K562 (cell line): ENCODE measurements around the gene ZNF302. TPM values are rescaled to one million over a fixed set of nuclear protein-coding genes. Genes with fewer than 3 reads are reported as not detected.

Source experiments
- DPF2 ChIP-seq: fragments of 450-650 bp; IDR thresholded peaks from 2 replicates; pipeline ENCODE4 v1.6.1; 2016
- EHMT2 ChIP-seq: fragments of 450-650 bp; IDR thresholded peaks from 2 replicates; pipeline ENCODE4 v1.6.1; 2018; ENCODE audit warnings: antibody characterized with exemption
- ETV1 ChIP-seq: fragments of 450-650 bp; conservative IDR thresholded peaks from 2 replicates; pipeline ENCODE4 v1.6.1; 2016; ENCODE audit warnings: missing genetic modification characterization, control low read depth, low read depth, missing compliant biosample characterization
- ILF3 ChIP-seq: fragments of 450-650 bp; IDR thresholded peaks from 2 replicates; pipeline ENCODE4 v1.6.1; 2018; ENCODE audit warnings: antibody characterized with exemption, mild to moderate bottlenecking, moderate library complexity, borderline replicate concordance
- JUND ChIP-seq, 2 experiments: IDR thresholded peaks; 2 replicates in 1 of 2; 3 replicates in 1 of 2; pipeline ENCODE4 v1.6.1; 2011; ENCODE audit warnings: borderline replicate concordance in 2 of 2, low read depth in 2 of 2, low read length in 2 of 2, improper control_type of control experiment in 1 of 2, missing biosample characterization in 1 of 2, missing genetic modification characterization in 1 of 2, missing genetic modification reagents in 1 of 2
- MEF2D ChIP-seq: conservative IDR thresholded peaks from 2 replicates; pipeline ENCODE4 v1.6.1; 2016; ENCODE audit warnings: low read depth, missing genetic modification characterization, missing compliant biosample characterization
- NCOR1 ChIP-seq: fragments of 450-650 bp; IDR thresholded peaks from 2 replicates; pipeline ENCODE4 v1.6.1; 2016; ENCODE audit warnings: mild to moderate bottlenecking, moderate library complexity
- PCBP2 ChIP-seq: fragments of 200-400 bp; formaldehyde crosslinking; IDR thresholded peaks from 2 replicates; pipeline ENCODE4 v1.6.1; 2018; ENCODE audit warnings: low read length, low read depth, mild to moderate bottlenecking, moderate library complexity; ENCODE audit not compliant: poor library complexity, severe bottlenecking
- PTRF ChIP-seq: fragments of 450-650 bp; IDR thresholded peaks from 2 replicates; pipeline ENCODE4 v1.6.1; 2016; ENCODE audit warnings: mild to moderate bottlenecking, missing genetic modification characterization, missing compliant biosample characterization
- RAD21 ChIP-seq, 2 experiments: fragments of 250-450 bp in 1 of 2; fragments of 450-650 bp in 1 of 2; sonication (Bioruptor Pico) in 1 of 2; formaldehyde crosslinking in 1 of 2; IDR thresholded peaks in 1 of 2; conservative IDR thresholded peaks in 1 of 2; 2 replicates each; pipeline versions ENCODE4 v1.4.0 to v1.8.0; 2020 to 2022; ENCODE audit warnings: mild to moderate bottlenecking in 2 of 2, moderate library complexity in 1 of 2
- SLC30A9 ChIP-seq: fragments of 250-450 bp; sonication (Bioruptor Pico); IDR thresholded peaks from 2 replicates; pipeline ENCODE4 v1.8.0; 2022; ENCODE audit warnings: mild to moderate bottlenecking, moderate library complexity
- SMAD2 ChIP-seq: fragments of 150-350 bp; IDR thresholded peaks from 2 replicates; pipeline ENCODE4 v1.6.1; 2014; ENCODE audit warnings: low read depth, mild to moderate bottlenecking, low read length
- TEAD1 ChIP-seq, 2 experiments: fragments of 450-650 bp in 1 of 2; sonication (generic) in 1 of 2; formaldehyde crosslinking; IDR thresholded peaks; 2 replicates each; pipeline versions ENCODE4 v1.4.0 to v1.8.0; 2020 to 2022; ENCODE audit warnings: mild to moderate bottlenecking in 2 of 2, missing genetic modification reagents in 1 of 2
- TRIM24 ChIP-seq, 2 experiments: fragments of 450-650 bp; IDR thresholded peaks; 2 replicates each; pipeline ENCODE4 v1.6.1; 2016
- ZC3H8 ChIP-seq: fragments of 450-650 bp; IDR thresholded peaks from 2 replicates; pipeline ENCODE4 v1.6.1; 2017
- ZNF134 ChIP-seq: fragments of 250-450 bp; sonication (Bioruptor Pico); conservative IDR thresholded peaks from 2 replicates; pipeline ENCODE4 v1.4.0; 2020
- ZNF140 ChIP-seq: fragments of 250-450 bp; sonication (Bioruptor Pico); IDR thresholded peaks from 2 replicates; pipeline ENCODE4 v1.8.0; 2021; ENCODE audit warnings: moderate library complexity, mild to moderate bottlenecking, inconsistent platforms
- ZNF253 ChIP-seq: fragments of 250-450 bp; sonication (Bioruptor Pico); conservative IDR thresholded peaks from 2 replicates; pipeline ENCODE4 v1.6.1; 2021; ENCODE audit warnings: mild to moderate bottlenecking
- ZNF354B ChIP-seq: fragments of 250-450 bp; sonication (Bioruptor Pico); IDR thresholded peaks from 2 replicates; pipeline ENCODE4 v1.4.0; 2020
- polyA plus RNA-seq, 8 experiments: library from polyadenylated mRNA; depleted of rRNA in 4 of 8; stranded (reverse) in 5 of 8; unstranded in 3 of 8; fragments of >200 nt; fragmentation: Nextera tagmentation in 2 of 8; fragmentation: Illumina TruSeq in 1 of 8; extraction: Ambion mirVana in 2 of 8; extraction: Trizol in 1 of 8; gene quantifications; 2 replicates each; pipeline versions ENCODE4 v1.2.1 to v1.2.3, GENCODE V29; 2011 to 2014; ENCODE audit warnings: inconsistent platforms in 1 of 8, missing spikeins in 1 of 8
- total RNA-seq, 7 experiments: library from RNA; depleted of rRNA in 6 of 7; stranded (reverse); fragments of >200 nt in 6 of 7; fragmentation: Illumina TruSeq in 2 of 7; extraction: Trizol in 2 of 7; gene quantifications; 2 replicates each; pipeline versions ENCODE4 v1.2.1 to v1.2.3, GENCODE V29; 2011 to 2021; ENCODE audit warnings: low replicate concordance in 1 of 7
- TF ChIP-seq, protein P1 (sequence below): fragments of 250-450 bp; sonication (Bioruptor Pico); IDR thresholded peaks from 2 replicates; pipeline ENCODE4 v1.4.0; 2020; ENCODE audit warnings: mild to moderate bottlenecking, moderate library complexity, borderline replicate concordance
- TF ChIP-seq, protein P2 (sequence below): sonication (generic); formaldehyde crosslinking; IDR thresholded peaks from 2 replicates; pipeline ENCODE4 v1.8.0; 2022; ENCODE audit warnings: mild to moderate bottlenecking, missing genetic modification reagents
- TF ChIP-seq, protein P3 (sequence below), 3 experiments: IDR thresholded peaks in 2 of 3; conservative IDR thresholded peaks in 1 of 3; 2 replicates each; pipeline ENCODE4 v1.5.1; 2011 to 2012; ENCODE audit warnings: low read length in 3 of 3, mild to moderate bottlenecking in 3 of 3, control low read depth in 2 of 3, improper control_type of control experiment in 1 of 3, inconsistent platforms in 1 of 3, low read depth in 1 of 3, mixed read lengths in 1 of 3, moderate library complexity in 1 of 3; ENCODE audit not compliant: insufficient read depth in 2 of 3
- TF ChIP-seq, protein P4 (sequence below), 2 experiments: fragments of 450-650 bp; IDR thresholded peaks; 2 replicates each; pipeline ENCODE4 v1.6.1; 2016

The ZNF302 gene
- total and polyA plus RNA-seq, 9 of the 15 experiments (the other 6 are each of a cell fraction or from before 2014, with no cell fraction given): 0.08 to 1.0 (median 0.27) TPM; not detected in 1

DNA sequence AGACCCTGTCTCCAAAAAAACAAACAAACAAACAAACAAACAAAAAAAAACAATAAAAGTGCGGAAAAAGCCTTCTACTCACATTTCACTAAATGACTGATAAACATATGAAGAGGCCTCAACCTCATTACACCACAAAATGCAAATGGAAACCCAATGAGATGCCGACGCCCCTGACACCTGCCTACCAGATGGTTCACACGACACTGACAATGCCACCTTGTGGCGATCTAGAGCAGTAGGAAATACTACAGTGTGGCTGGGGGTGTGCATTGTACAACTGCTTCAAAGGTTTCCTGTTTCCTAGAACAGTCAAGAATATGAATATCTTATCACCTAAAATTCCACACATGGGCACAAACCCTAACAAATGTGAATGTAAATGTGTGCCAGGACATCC lies 14.6 kb upstream of the ZNF302 start (continued):
- TF ChIP-seq, protein P1, sequence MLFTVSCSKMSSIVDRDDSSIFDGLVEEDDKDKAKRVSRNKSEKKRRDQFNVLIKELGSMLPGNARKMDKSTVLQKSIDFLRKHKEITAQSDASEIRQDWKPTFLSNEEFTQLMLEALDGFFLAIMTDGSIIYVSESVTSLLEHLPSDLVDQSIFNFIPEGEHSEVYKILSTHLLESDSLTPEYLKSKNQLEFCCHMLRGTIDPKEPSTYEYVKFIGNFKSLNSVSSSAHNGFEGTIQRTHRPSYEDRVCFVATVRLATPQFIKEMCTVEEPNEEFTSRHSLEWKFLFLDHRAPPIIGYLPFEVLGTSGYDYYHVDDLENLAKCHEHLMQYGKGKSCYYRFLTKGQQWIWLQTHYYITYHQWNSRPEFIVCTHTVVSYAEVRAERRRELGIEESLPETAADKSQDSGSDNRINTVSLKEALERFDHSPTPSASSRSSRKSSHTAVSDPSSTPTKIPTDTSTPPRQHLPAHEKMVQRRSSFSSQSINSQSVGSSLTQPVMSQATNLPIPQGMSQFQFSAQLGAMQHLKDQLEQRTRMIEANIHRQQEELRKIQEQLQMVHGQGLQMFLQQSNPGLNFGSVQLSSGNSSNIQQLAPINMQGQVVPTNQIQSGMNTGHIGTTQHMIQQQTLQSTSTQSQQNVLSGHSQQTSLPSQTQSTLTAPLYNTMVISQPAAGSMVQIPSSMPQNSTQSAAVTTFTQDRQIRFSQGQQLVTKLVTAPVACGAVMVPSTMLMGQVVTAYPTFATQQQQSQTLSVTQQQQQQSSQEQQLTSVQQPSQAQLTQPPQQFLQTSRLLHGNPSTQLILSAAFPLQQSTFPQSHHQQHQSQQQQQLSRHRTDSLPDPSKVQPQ (CRISPR knock-in tag): no peak
- TF ChIP-seq ZNF134 (CRISPR knock-in tag) (no peak), NCOR1 (no peak), PTRF (tag) (no peak), ETV1 (tag) (no peak), ZNF253 (CRISPR knock-in tag) (no peak), JUND (IDR thresholded peaks at IDR 0.05; ENCODE audit: borderline replicate concordance, low read depth, low read length) (no peak), JUND (tag; IDR thresholded peaks at IDR 0.05; ENCODE audit: borderline replicate concordance, low read depth, low read length) (no peak), SMAD2 (no peak), SLC30A9 (CRISPR knock-in tag) (no peak), ZNF140 (CRISPR knock-in tag) (no peak), ZC3H8 (no peak), EHMT2 (peak; percentile 41; the same call in 1 of the 2 replicates), ILF3 (no peak), MEF2D (tag) (no peak), TEAD1 (CRISPR knock-in tag; IDR thresholded peaks at IDR 0.05) (no peak), ZNF354B (no peak), RAD21 (CRISPR knock-in tag; conservative IDR thresholded peaks at IDR 0.05 in 1 of 2, IDR thresholded peaks at IDR 0.05 in 1 of 2) (peak in 1 of 2 experiments; percentile 34; a peak in 2 of 4 replicates), PCBP2 (no peak), DPF2 (no peak), TRIM24 (IDR thresholded peaks at IDR 0.05) (no peak)
- TF ChIP-seq, protein P2, sequence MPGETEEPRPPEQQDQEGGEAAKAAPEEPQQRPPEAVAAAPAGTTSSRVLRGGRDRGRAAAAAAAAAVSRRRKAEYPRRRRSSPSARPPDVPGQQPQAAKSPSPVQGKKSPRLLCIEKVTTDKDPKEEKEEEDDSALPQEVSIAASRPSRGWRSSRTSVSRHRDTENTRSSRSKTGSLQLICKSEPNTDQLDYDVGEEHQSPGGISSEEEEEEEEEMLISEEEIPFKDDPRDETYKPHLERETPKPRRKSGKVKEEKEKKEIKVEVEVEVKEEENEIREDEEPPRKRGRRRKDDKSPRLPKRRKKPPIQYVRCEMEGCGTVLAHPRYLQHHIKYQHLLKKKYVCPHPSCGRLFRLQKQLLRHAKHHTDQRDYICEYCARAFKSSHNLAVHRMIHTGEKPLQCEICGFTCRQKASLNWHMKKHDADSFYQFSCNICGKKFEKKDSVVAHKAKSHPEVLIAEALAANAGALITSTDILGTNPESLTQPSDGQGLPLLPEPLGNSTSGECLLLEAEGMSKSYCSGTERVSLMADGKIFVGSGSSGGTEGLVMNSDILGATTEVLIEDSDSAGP (CRISPR knock-in tag): no peak
- TF ChIP-seq, protein P3, sequence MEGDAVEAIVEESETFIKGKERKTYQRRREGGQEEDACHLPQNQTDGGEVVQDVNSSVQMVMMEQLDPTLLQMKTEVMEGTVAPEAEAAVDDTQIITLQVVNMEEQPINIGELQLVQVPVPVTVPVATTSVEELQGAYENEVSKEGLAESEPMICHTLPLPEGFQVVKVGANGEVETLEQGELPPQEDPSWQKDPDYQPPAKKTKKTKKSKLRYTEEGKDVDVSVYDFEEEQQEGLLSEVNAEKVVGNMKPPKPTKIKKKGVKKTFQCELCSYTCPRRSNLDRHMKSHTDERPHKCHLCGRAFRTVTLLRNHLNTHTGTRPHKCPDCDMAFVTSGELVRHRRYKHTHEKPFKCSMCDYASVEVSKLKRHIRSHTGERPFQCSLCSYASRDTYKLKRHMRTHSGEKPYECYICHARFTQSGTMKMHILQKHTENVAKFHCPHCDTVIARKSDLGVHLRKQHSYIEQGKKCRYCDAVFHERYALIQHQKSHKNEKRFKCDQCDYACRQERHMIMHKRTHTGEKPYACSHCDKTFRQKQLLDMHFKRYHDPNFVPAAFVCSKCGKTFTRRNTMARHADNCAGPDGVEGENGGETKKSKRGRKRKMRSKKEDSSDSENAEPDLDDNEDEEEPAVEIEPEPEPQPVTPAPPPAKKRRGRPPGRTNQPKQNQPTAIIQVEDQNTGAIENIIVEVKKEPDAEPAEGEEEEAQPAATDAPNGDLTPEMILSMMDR (IDR thresholded peaks at IDR 0.05 in 2 of 3, conservative IDR thresholded peaks at IDR 0.05 in 1 of 3; ENCODE audit: insufficient read depth in 2 of 3, low read depth in 1 of 3, low read length in 3 of 3): peak; percentile 62 to 71 (median 67)
- TF ChIP-seq, protein P4, sequence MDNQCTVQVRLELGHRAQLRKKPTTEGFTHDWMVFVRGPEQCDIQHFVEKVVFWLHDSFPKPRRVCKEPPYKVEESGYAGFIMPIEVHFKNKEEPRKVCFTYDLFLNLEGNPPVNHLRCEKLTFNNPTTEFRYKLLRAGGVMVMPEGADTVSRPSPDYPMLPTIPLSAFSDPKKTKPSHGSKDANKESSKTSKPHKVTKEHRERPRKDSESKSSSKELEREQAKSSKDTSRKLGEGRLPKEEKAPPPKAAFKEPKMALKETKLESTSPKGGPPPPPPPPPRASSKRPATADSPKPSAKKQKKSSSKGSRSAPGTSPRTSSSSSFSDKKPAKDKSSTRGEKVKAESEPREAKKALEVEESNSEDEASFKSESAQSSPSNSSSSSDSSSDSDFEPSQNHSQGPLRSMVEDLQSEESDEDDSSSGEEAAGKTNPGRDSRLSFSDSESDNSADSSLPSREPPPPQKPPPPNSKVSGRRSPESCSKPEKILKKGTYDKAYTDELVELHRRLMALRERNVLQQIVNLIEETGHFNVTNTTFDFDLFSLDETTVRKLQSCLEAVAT (IDR thresholded peaks at IDR 0.05): no peak
